Gastroesophageal sphincter (tissue), 4 donors: Measurements from ENCODE around the gene ARHGAP27. TPM values are rescaled to one million over a fixed set of nuclear protein-coding genes. Genes with fewer than 3 reads are reported as not detected.
A peak's percentile ranks its signal among the peaks of the same experiment; 100 is the strongest.
"Not testable (repeated sequence)": the region's sequence is repeated elsewhere in the genome, so short reads cannot be mapped to it uniquely, and the experiment has no call there.

ENCODE experiments used
- ATAC-seq: fragments of 150-250 bp; one replicate; pipeline ENCODE4 v1.9.1; 2016; ENCODE audit warnings: mild to moderate bottlenecking, moderate library complexity
- H3K27ac ChIP-seq, 4 donors: fragments of 200-600 bp; sonication (generic) in 3 of 4; 1 replicate in 3 of 4; 2 replicates in 1 of 4; pipeline ENCODE4 v1.5.1; 2016 to 2019
- H3K27me3 ChIP-seq: fragments of 200-600 bp; sonication (generic); one replicate; pipeline ENCODE4 v1.5.1; 2019
- H3K36me3 ChIP-seq, 2 donors: fragments of 200-600 bp; sonication (generic); one replicate each; pipeline ENCODE4 v1.5.1; 2019; ENCODE audit warnings: control low read depth in 1 of 2
- H3K4me1 ChIP-seq, 3 donors: fragments of 200-600 bp; sonication (generic); 1 replicate in 2 of 3; 2 replicates in 1 of 3; pipeline ENCODE4 v1.5.1; 2016 to 2019; ENCODE audit warnings: control low read depth in 2 of 3
- H3K4me3 ChIP-seq, 2 donors: fragments of 200-600 bp; sonication (generic); one replicate each; pipeline ENCODE4 v1.5.1; 2019; ENCODE audit warnings: mild to moderate bottlenecking in 1 of 2, moderate library complexity in 1 of 2
- H3K9me3 ChIP-seq, 3 donors: fragments of 200-600 bp; sonication (generic); one replicate each; pipeline ENCODE4 v1.5.1; 2017 to 2019; ENCODE audit warnings: control low read depth in 2 of 3
- EP300 ChIP-seq: sonication (generic); formaldehyde crosslinking; IDR thresholded peaks from one replicate; pipeline ENCODE4 v1.6.1; 2017; ENCODE audit warnings: antibody characterized with exemption, mild to moderate bottlenecking
- POLR2A ChIP-seq, 2 donors: fragments of 450-650 bp; IDR thresholded peaks; one replicate each; pipeline ENCODE4 v1.6.1; 2017; ENCODE audit warnings: antibody characterized with exemption in 2 of 2, mild to moderate bottlenecking in 2 of 2, moderate library complexity in 1 of 2
- POLR2AphosphoS5 ChIP-seq: sonication (generic); formaldehyde crosslinking; IDR thresholded peaks from one replicate; pipeline ENCODE4 v1.6.1; 2017; ENCODE audit warnings: antibody characterized with exemption
- WGBS, 2 donors: methylation state at CpG; one replicate each; pipeline ENCODE4 v1.1.5; 2018; ENCODE audit warnings: low coverage in 1 of 2; 5-methylcytosine and 5-hydroxymethylcytosine counted together
- total RNA-seq, 4 donors: library from RNA; depleted of rRNA; stranded (reverse); fragments of >200 nt; gene quantifications; one replicate each; pipeline ENCODE4 v1.1.0, GENCODE V29; 2016
- TF ChIP-seq, protein P1 (sequence below), 4 experiments: fragments of 200-600 bp in 2 of 4; fragments of 450-650 bp in 2 of 4; sonication (generic) in 1 of 4; IDR thresholded peaks; one replicate each; pipeline ENCODE4 v1.5.1; 2017 to 2019; ENCODE audit warnings: antibody characterized with exemption in 4 of 4, mild to moderate bottlenecking in 2 of 4, moderate library complexity in 2 of 4

The ARHGAP27 gene
- total RNA-seq, 4 donors from 2014 or later = 11.6 to 18.1 (median 12.8) TPM

DNA sequence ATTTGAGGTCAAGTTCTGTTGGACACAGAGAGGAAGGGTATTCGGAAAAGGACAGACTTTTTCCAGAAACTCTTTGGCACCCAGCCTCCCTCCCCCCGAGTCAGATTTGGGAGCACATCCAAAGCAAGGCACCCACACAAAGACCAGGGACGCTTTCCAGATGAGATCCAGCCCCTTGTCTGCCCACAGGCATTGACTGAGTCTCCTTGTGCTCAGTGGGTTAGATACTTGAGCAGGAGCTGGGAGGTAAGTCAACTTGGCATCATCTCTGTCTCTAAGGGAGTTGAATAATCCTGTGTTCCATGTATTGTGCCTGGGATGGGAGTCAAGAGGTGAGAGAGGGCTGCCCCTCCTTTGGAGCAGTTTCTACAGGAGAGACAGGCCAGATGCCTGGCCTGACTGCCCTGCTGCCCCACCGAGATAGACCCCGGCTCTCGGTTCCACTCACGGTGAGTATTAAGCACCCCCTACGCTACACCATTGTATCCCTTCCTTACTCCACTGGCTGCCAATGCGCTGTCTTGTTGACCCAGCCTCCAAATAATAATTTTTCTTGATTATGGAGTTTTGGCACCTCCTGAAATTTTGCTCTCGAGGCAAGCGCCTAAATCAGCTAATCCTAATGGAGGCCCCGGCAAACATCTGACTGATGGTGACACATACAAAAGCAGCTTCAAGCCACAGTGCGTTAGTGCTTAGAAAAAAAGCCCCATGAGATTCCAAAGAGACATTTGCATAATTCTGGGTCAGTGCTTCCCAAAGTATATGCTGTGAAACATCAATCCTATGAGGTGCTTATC, 86.3 kb downstream of the ARHGAP27 start:
- Histone ChIP-seq H3K36me3 (no peaks in the 10 kb centered on the region), H3K4me3 (no peak overlapping the region), H3K27ac (peak overlapping the region in 3 of 4 donors; percentile 66 to 74 (median 73)), H3K4me1 (peaks cover 0 to 19% (median 0%) of the 10 kb centered on the region in 3 donors), H3K9me3 (no peaks in the 10 kb centered on the region), H3K27me3 (no peaks in the 10 kb centered on the region)
- TF ChIP-seq POLR2A (IDR thresholded peaks at IDR 0.05) (no peak), EP300 (no peak), POLR2AphosphoS5 (no peak)
- TF ChIP-seq, protein P1, sequence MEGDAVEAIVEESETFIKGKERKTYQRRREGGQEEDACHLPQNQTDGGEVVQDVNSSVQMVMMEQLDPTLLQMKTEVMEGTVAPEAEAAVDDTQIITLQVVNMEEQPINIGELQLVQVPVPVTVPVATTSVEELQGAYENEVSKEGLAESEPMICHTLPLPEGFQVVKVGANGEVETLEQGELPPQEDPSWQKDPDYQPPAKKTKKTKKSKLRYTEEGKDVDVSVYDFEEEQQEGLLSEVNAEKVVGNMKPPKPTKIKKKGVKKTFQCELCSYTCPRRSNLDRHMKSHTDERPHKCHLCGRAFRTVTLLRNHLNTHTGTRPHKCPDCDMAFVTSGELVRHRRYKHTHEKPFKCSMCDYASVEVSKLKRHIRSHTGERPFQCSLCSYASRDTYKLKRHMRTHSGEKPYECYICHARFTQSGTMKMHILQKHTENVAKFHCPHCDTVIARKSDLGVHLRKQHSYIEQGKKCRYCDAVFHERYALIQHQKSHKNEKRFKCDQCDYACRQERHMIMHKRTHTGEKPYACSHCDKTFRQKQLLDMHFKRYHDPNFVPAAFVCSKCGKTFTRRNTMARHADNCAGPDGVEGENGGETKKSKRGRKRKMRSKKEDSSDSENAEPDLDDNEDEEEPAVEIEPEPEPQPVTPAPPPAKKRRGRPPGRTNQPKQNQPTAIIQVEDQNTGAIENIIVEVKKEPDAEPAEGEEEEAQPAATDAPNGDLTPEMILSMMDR (IDR thresholded peaks at IDR 0.05) = no peak
- 58 to 63% methylated on average over 8 to 12 of the region's 13 CpGs for WGBS, 2 donors
- peak; percentile 8 for ATAC-seq

DNA sequence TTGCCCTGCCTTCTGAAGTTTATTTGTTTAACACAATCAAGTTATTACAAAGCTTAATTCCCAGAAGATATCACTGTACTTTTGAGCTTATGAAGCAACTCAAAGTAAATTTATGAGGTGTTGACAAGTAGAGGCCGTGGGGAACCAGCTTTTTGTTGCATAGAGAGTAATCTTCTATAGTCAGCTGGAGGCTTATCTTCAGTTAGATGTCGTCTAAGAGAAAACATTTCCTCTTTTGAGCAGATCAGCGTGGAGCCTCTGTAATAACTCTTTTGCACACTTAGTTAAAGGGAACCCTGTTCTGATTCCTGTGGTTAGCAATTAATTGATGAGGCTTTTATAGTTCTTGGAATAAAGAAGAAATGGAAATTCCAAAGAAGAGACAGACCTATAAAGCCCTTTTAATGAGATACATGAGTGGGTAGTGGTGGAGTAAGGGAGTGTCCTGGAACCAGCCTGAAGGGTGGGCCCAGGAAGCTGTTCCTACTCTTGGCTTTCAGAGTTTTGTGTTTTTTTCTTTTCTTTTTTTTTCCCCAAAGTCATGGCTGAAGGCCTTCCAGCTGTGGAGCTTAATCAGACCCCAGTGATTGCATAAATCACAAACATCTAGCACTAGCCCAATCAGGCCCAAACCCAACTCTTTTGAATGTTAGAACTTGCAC, 87.0 kb downstream of the ARHGAP27 start:
- ATAC-seq = peak; percentile 69
- H3K36me3 ChIP-seq = no peaks in the 10 kb centered on the region
- TF ChIP-seq POLR2AphosphoS5 (peak; percentile 53), EP300 (no peak), POLR2A (IDR thresholded peaks at IDR 0.05) (no peak)
- TF ChIP-seq, protein P1 (IDR thresholded peaks at IDR 0.05) = no peak
- whole genome bisulfite sequencing, 2 donors = 14 to 33% methylated on average over 3 of the region's 3 CpGs
- H3K27ac ChIP-seq = peak overlapping the region in 3 of 4 donors; percentile 66 to 74 (median 73)
- peaks cover 0 to 21% (median 0%) of the 10 kb centered on the region in 3 donors for H3K4me1 ChIP-seq
- H3K27me3 ChIP-seq = no peaks in the 10 kb centered on the region
- no peak overlapping the region for H3K4me3 ChIP-seq
- no peaks in the 10 kb centered on the region for H3K9me3 ChIP-seq

DNA sequence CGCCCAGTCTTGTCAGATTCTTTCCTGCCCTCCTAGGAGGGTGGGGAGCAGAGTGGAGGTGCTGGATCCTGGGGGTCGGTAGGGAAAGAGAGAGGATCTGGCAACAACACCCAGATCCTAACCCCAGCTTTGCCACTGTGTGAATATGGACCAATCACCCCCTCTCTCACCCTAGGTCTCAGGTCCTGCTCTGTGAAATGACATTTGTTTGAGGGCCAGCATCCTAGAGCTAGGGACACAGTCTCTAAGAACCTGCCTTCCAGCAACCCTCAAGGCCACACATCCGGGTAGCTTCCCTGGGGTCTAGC, 87.5 kb downstream of the ARHGAP27 start:
- ATAC-seq = no peak
- TF ChIP-seq POLR2AphosphoS5 = no peak
- TF ChIP-seq, protein P1 (IDR thresholded peaks at IDR 0.05) = no peak
- TF ChIP-seq EP300 = no peak
- TF ChIP-seq POLR2A (IDR thresholded peaks at IDR 0.05) = no peak
- Histone ChIP-seq H3K36me3 (no peaks in the 10 kb centered on the region), H3K9me3 (no peaks in the 10 kb centered on the region), H3K27ac (peak overlapping the region in 3 of 4 donors; percentile 57 to 74 (median 66)), H3K4me3 (no peak overlapping the region), H3K4me1 (peaks cover 0 to 21% (median 0%) of the 10 kb centered on the region in 3 donors), H3K27me3 (no peaks in the 10 kb centered on the region)
- WGBS, 2 donors = 59 to 67% methylated on average over 2 to 3 of the region's 3 CpGs

DNA sequence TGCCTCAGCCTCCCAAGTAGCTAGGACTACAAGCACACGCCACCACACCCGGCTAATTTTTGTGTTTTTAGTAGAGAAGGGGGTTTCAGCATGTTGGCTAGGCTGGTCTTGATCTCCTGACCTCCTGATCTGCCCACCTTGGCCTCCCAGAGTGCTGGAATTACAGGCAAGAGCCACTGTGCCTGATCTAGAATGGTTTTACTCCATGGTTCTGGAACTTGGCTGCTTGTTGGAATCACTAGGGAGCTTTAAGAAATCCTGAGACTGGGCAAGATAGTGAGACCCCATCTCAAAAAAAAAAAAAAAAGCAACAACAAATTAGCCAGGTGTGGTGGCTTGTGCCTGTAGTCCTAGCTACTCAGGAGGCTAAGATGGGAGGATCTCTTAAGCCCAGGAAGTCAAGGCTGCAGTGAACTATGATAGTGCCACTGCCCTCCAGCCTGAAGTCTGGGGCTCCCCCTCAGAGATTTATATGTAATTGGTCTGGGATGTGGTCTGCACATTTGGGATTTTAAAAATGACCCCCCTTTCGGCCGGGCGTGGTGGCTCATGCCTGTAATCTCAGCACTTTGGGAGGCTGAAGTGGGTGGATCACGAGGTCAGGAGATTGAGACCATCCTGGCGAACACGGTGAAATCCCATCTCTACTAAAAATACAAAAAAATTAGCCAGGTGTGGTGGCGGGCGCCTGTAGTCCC, 88.6 kb downstream of the ARHGAP27 start:
- H3K9me3 ChIP-seq, H3K27ac ChIP-seq, ATAC-seq, H3K4me3 ChIP-seq, H3K36me3 ChIP-seq, H3K27me3 ChIP-seq: not testable (repeated sequence)
- WGBS, 2 donors = 91 to 100% methylated on average over 2 to 4 of the region's 10 CpGs
- peaks cover 0 to 26% (median 0%) of the 10 kb centered on the region in 3 donors for H3K4me1 ChIP-seq

Other genes with a start within 250 kb of the ARHGAP27 start
- 10 to 100 TPM; 12.0 to 21.9 (median 14.9) TPM for gene FMNL1, start 211.0 kb downstream of the ARHGAP27 start, total RNA-seq
- not detected for gene SPATA32, start 170.8 kb downstream of the ARHGAP27 start, total RNA-seq
- 10 to 100 TPM in 3 of 4 donors, 1 to 10 TPM in 1; 8.5 to 17.5 (median 13.5) TPM for gene MAP3K14, start 115.8 kb downstream of the ARHGAP27 start, total RNA-seq
- gene PLEKHM1, start 57.9 kb upstream of the ARHGAP27 start, total RNA-seq = 10 to 100 TPM; 17.8 to 36.5 (median 29.2) TPM